ENCODE measurements around the gene HACD3.
"Not testable (repeated sequence)": the region's sequence is repeated elsewhere in the genome, so short reads cannot be mapped to it uniquely, and the experiment has no call there.

Gene HACD3

DNA sequence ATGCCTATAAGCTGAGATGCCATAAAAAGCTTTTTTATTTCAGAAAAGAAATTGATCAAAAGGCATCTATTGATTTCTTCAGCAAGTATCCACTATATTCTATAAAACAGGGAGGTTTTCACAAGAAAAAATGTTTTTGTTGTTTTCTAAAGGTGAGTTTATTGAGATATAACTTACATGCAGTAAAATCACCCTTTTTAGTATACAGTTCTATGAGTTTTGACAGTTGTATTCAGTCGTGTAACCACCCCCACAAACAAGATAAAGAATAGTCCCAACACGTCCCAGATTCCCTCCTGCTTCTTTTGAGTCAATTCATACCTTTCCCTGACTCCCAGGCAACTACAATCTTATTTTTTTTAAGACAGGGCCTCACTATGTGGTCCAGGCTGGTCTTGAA, 72.9 kb downstream of the HACD3 start:
- no peak for TF ChIP-seq CTCF (conservative IDR thresholded peaks at IDR 0.05)
- H3K27ac ChIP-seq = no peak overlapping the region

- no peak for TF ChIP-seq ZFX (IDR thresholded peaks at IDR 0.05)
- TF ChIP-seq CTCF (conservative IDR thresholded peaks at IDR 0.05) = no peak
Measured at GRCh38 chr15:65603559-65603958, 73.3 kb downstream of the HACD3 start.

DNA sequence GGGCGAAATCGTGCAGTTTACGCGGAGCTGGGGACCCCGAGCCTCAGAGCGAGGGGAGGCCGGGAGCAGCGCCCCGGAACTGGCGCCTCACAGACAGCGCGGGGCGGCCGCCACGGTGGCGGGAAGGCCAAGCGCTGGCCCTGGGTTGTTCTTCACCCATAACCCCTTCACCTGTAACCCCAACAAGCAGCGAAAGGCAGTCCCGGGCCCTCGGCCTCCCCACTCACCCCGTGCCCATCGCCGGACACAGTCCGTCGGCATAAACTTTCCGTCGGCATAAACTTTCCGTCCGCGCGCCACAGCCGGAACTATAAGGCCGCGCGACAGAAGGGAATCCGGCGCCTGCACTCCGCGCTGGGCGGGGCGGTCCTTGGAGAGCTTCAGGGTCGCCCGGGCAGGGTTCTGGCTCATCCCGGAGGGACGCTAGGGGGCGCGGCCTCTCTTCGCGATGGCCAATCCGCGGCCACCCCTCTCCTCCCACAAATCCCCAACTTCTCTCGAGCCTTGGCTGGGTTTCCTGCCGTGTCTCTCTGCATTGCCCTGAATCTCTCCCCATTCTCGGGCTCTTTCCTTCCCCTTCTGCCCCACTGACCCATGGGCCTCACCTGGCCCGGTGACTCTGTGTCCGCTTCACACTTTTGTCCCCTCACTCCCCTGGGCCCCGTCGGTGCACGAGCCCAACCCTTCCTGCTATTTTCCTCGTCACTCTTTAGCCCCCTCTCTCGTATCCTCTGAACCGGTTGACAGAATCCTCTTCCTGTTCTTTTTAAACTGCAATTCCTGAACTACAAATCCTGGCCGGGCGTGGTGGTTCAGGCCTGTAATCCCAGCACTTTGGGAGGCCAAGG, 80.8 kb downstream of the HACD3 start, which contains the start of gene INTS14:
INTS14 (minus strand) TSS at position 261 of the 848 bp plus-strand sequence. CDS start 3,751 bp downstream, outside the sequence.
- TF ChIP-seq CTCF (conservative IDR thresholded peaks at IDR 0.05) (peak; percentile 85), ZFX (IDR thresholded peaks at IDR 0.05) (peak; percentile 98)

More at GRCh38 chr15:65603559-65603958, 73.3 kb downstream of the HACD3 start:
- no peak overlapping the region for H3K27ac ChIP-seq

DNA sequence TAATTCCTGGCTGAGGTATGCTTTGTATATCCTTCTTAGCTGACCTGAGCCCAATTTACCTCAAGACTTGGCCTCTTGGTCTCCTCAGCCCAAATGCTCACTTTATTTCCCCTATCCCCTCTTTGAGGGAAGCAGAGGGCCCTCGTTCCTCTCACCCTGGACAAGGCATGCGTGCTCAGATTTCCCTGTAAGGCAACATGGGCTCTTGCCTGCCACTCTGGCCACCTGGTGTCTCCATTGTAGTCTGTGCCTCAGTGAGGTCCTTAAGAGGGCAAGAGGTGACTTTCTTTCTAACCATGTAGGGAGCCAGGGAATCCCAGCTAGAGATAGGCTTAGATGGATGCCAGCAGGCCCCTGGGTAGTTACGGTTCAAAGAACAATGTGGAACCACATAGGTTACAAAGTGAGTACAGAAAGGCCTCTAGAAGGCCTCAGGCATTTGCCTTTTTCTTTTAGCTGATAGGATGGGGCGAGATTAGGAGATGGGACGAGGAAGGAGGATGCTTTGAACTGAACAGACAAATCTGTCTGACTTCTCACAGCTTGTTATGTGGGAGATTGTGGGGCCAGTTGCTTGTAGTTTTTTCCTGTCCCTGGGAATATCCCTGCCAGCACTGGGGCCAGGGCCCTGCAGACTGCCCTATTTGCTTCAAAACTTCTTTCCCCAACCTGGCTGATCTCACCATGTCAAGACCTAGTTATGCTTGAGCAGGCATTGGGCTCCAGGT, 81.8 kb downstream of the HACD3 start:
- TF ChIP-seq CTCF (conservative IDR thresholded peaks at IDR 0.05) = no peak
- no peak for TF ChIP-seq ZFX (IDR thresholded peaks at IDR 0.05)
- H3K27ac ChIP-seq = peak overlapping the region; percentile 89

More for the DNA sequence above, 80.8 kb downstream of the HACD3 start, which contains the start of gene INTS14:
- peak within 1 kb of the TSS; percentile 89 for H3K27ac ChIP-seq

DNA sequence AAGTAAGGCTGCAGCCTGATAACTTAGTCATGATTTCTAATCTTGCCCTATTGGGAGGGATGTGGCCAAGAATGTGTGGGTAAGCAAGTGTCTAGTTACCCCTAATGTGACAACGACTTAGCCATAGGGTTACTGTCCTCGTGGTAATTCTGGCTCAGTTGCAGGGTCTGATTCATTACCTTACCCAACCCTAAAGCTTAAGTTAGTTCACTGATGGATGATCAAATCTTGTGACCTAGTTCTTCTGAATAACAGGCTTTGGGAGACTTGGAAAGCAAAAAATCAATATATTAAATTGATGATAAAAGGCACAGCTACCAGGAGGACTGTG, 82.3 kb downstream of the HACD3 start:
- TF ChIP-seq CTCF (conservative IDR thresholded peaks at IDR 0.05) (no peak), ZFX (IDR thresholded peaks at IDR 0.05) (no peak)
- no peak overlapping the region for H3K27ac ChIP-seq

DNA sequence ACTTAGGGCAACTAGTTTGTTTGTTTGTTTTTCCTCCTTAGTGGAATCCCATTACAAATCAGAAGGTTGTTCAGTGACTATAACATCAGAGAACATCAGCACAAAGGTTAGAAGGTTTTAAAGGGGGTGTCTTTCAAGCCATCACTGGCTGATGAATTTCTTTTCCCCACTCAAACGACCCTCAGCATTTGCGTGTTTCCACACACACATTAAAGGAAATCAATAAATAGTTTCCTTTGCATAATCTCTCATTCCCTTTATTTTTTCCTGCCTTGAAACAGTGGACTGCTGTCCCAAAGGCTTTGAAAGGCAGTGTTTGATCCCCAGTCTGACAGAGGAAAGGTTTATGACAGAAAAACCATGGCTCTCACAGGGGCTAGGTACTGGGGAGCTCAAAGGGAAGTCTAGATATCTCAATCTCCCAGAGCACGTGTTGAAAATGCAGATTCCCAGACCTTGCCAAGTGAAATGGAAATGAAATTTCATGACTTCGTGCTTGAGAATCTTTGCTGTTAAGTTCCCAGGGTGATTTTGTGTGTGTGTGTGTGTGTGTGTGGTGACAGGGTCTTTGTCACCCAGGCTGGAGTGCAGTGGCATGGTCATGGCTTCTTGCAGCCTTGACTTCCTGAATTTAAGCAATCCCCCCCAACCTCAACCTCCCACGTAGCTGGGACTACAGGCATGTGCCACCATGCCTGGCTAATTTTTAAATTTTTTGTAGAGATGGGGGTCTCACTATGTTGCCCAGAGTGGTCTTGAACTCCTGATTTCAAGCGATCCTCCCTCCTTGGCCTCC, 82.9 kb downstream of the HACD3 start:
- TF ChIP-seq ZFX (IDR thresholded peaks at IDR 0.05) (no peak), CTCF (conservative IDR thresholded peaks at IDR 0.05) (no peak)
- no peak overlapping the region for H3K27ac ChIP-seq

DNA sequence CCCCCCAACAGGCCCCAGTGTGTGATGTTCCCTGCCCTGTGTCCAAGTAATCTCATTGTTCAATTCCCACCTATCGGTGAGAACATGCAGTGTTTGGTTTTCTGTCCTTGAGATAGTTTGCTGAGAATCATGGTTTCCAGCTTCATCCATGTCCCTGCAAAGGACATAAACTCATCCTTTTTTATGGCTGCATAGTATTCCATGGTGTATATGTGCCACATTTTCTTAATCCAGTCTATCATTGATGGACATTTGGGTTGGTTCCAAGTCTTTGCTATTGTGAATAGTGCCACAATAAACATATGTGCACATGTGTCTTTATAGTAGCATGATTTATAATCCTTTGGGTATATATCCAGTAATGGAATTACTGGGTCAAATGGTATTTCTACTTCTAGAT, 85.6 kb downstream of the HACD3 start:
- H3K27ac ChIP-seq = not testable (repeated sequence)

Measured in C4-2B (cell line).